HCT116 (cell line): ENCODE data around the gene URI1.
"Not testable (repeated sequence)": the region's sequence is repeated elsewhere in the genome, so short reads cannot be mapped to it uniquely, and the experiment has no call there.

ENCODE experiments used
- CTCF ChIP-seq, 3 experiments: fragments of 200-600 bp in 1 of 3; sonication (generic) in 1 of 3; IDR thresholded peaks in 2 of 3; conservative IDR thresholded peaks in 1 of 3; 2 replicates each; pipeline ENCODE4 v1.5.1; 2012 to 2017; ENCODE audit warnings: low read depth in 2 of 3, low read length in 2 of 3, antibody characterized with exemption in 1 of 3, borderline replicate concordance in 1 of 3, control low read depth in 1 of 3, mild to moderate bottlenecking in 1 of 3, mixed read lengths in 1 of 3, mixed run types in 1 of 3, moderate library complexity in 1 of 3; ENCODE audit not compliant: insufficient read depth in 1 of 3
- EZH2 ChIP-seq: fragments of 200-600 bp; sonication (generic); IDR thresholded peaks from 2 replicates; pipeline ENCODE4 v1.6.1; 2017; ENCODE audit warnings: antibody characterized with exemption, mixed run types
- EZH2phosphoT487 ChIP-seq: fragments of 200-600 bp; IDR thresholded peaks from 2 replicates; pipeline ENCODE4 v1.6.1; 2018; ENCODE audit warnings: antibody characterized with exemption, borderline replicate concordance
- FOSL1 ChIP-seq: IDR thresholded peaks from 2 replicates; pipeline ENCODE4 v1.6.1; 2012; ENCODE audit warnings: low read depth
- POLR2A ChIP-seq: IDR thresholded peaks from 2 replicates; pipeline ENCODE4 v1.7.0; 2011; ENCODE audit warnings: borderline replicate concordance; ENCODE audit not compliant: insufficient read depth, insufficient read length; ENCODE audit errors: extremely low read depth

DNA sequence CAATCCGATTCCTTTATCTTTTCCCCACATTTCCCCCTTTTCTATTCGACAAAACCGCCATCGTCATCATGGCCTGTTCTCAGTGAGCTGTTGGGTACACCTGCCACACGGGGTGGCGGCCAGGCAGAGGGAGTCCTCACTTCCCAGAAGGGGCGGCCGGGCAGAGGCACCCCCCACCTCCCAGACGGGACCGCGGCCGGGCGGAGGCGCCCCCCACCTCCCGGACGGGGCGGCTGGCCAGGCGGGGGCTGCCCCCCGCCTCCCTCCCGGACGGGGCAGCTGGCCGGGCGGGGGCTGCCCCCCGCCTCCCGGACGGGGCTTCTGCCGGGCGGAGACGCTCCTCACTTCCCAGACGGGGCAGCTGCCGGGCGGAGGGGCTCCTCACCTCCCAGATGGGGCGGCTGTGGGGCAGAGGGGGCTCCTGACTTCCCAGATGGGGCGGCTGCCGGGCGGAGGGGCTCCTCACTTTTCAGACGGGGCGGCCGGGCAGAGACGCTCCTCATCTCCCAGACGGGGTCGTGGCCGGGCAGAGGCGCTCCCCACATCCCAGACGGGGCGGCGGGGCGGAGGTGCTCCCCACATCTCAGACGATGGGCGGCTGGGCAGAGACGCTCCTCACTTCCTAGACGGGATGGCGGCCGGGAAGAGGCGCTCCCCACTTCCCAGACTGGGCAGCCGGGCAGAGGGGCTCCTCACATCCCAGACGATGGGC, 6.9 kb downstream of the URI1 start:
- not testable (repeated sequence) for TF ChIP-seq POLR2A; EZH2; CTCF (IDR thresholded peaks at IDR 0.05 in 2 of 3, conservative IDR thresholded peaks at IDR 0.05 in 1 of 3; ENCODE audit: borderline replicate concordance in 1 of 3, insufficient read depth in 1 of 3, low read depth in 2 of 3, low read length in 2 of 3); EZH2phosphoT487; FOSL1
